SK-N-SH treated with all-trans-retinoic acid at 6 μM for 48 hours (cell line): Measurements from ENCODE around the gene CCDC146.

Source experiments
- ATAC-seq: fragments of 200-7000 bp; cut with Tn5 transposase; 3 replicates; pipeline ENCODE4 v1.9.1; 2020; ENCODE audit warnings: mild to moderate bottlenecking, moderate library complexity
- ARNTL ChIP-seq: fragments of 450-650 bp; formaldehyde crosslinking; IDR thresholded peaks from 2 replicates; pipeline ENCODE4 v1.5.0; 2020; ENCODE audit warnings: low read depth, mild to moderate bottlenecking, moderate library complexity, borderline replicate concordance
- BACH2 ChIP-seq: fragments of 250-450 bp; sonication (Bioruptor Pico); IDR thresholded peaks from 2 replicates; pipeline ENCODE4 v1.9.0; 2021; ENCODE audit warnings: mild to moderate bottlenecking, borderline replicate concordance
- CREB5 ChIP-seq: fragments of 250-450 bp; sonication (Bioruptor Pico); IDR thresholded peaks from 2 replicates; pipeline ENCODE4 v1.5.1; 2020; ENCODE audit warnings: low read depth, mild to moderate bottlenecking, moderate library complexity
- CSDC2 ChIP-seq: fragments of 250-450 bp; sonication (Bioruptor Pico); IDR thresholded peaks from 2 replicates; pipeline ENCODE4 v1.5.0; 2020; ENCODE audit warnings: mild to moderate bottlenecking, moderate library complexity
- GLIS3 ChIP-seq: fragments of 250-450 bp; sonication (Bioruptor Pico); IDR thresholded peaks from 2 replicates; pipeline ENCODE4 v1.5.0; 2020; ENCODE audit warnings: mild to moderate bottlenecking, moderate library complexity
- ISL1 ChIP-seq: fragments of 250-450 bp; sonication (Bioruptor Pico); IDR thresholded peaks from 2 replicates; pipeline ENCODE4 v2.1.2; 2022; ENCODE audit warnings: mild to moderate bottlenecking, moderate library complexity
- OSR1 ChIP-seq: fragments of 250-450 bp; sonication (Bioruptor Pico); IDR thresholded peaks from 2 replicates; pipeline ENCODE4 v1.8.0; 2022; ENCODE audit warnings: moderate library complexity, mild to moderate bottlenecking, inconsistent platforms
- POU6F1 ChIP-seq: fragments of 250-450 bp; sonication (Bioruptor Pico); IDR thresholded peaks from 2 replicates; pipeline ENCODE4 v1.8.0; 2021; ENCODE audit warnings: low read depth, mild to moderate bottlenecking, moderate library complexity, borderline replicate concordance
- PPARA ChIP-seq: fragments of 250-450 bp; sonication (Bioruptor Pico); IDR thresholded peaks from 2 replicates; pipeline ENCODE4 v1.5.0; 2020; ENCODE audit warnings: mild to moderate bottlenecking, borderline replicate concordance
- RARB ChIP-seq: fragments of 250-450 bp; sonication (Bioruptor Pico); IDR thresholded peaks from 2 replicates; pipeline ENCODE4 v1.8.0; 2021; ENCODE audit warnings: mild to moderate bottlenecking, moderate library complexity
- SNAI2 ChIP-seq: fragments of 250-450 bp; sonication (Bioruptor Pico); IDR thresholded peaks from 2 replicates; pipeline ENCODE4 v1.5.0; 2020; ENCODE audit warnings: mild to moderate bottlenecking, moderate library complexity
- TCF4 ChIP-seq: fragments of 250-450 bp; sonication (Bioruptor Pico); IDR thresholded peaks from 2 replicates; pipeline ENCODE4 v1.8.0; 2021; ENCODE audit warnings: mild to moderate bottlenecking, moderate library complexity, borderline replicate concordance
- TOX ChIP-seq: fragments of 250-450 bp; sonication (Bioruptor Pico); IDR thresholded peaks from 2 replicates; pipeline ENCODE4 v1.8.0; 2021; ENCODE audit warnings: mild to moderate bottlenecking, moderate library complexity, borderline replicate concordance
- ZC3H10 ChIP-seq: fragments of 250-450 bp; sonication (Bioruptor Pico); IDR thresholded peaks from 2 replicates; pipeline ENCODE4 v1.5.1; 2021; ENCODE audit warnings: mild to moderate bottlenecking, moderate library complexity
- ZFP3 ChIP-seq: fragments of 250-450 bp; sonication (Bioruptor Pico); IDR thresholded peaks from 2 replicates; pipeline ENCODE4 v1.5.0; 2020; ENCODE audit warnings: mild to moderate bottlenecking, moderate library complexity
- ZFP30 ChIP-seq: fragments of 450-650 bp; formaldehyde crosslinking; IDR thresholded peaks from 2 replicates; pipeline ENCODE4 v1.5.0; 2022; ENCODE audit warnings: mild to moderate bottlenecking, moderate library complexity
- ZNF565 ChIP-seq: fragments of 450-650 bp; formaldehyde crosslinking; conservative IDR thresholded peaks from 2 replicates; pipeline ENCODE4 v1.5.0; 2020; ENCODE audit warnings: low read depth, mild to moderate bottlenecking, moderate library complexity
- ZNF70 ChIP-seq: fragments of 450-650 bp; formaldehyde crosslinking; IDR thresholded peaks from 2 replicates; pipeline ENCODE4 v1.5.0; 2020; ENCODE audit warnings: mild to moderate bottlenecking, moderate library complexity
- ZNF8 ChIP-seq: fragments of 450-650 bp; formaldehyde crosslinking; IDR thresholded peaks from 2 replicates; pipeline ENCODE4 v1.5.0; 2020; ENCODE audit warnings: mild to moderate bottlenecking, moderate library complexity
- TF ChIP-seq, protein P1 (sequence below): fragments of 250-450 bp; sonication (Bioruptor Pico); IDR thresholded peaks from 2 replicates; pipeline ENCODE4 v1.5.1; 2021; ENCODE audit warnings: mild to moderate bottlenecking, moderate library complexity
- TF ChIP-seq, protein P2 (sequence below): fragments of 250-450 bp; sonication (Bioruptor Pico); IDR thresholded peaks from 2 replicates; pipeline ENCODE4 v1.8.0; 2020; ENCODE audit warnings: mild to moderate bottlenecking, moderate library complexity, borderline replicate concordance
- TF ChIP-seq, protein P3 (sequence below): fragments of 250-450 bp; sonication (Bioruptor Pico); IDR thresholded peaks from 2 replicates; pipeline ENCODE4 v1.5.0; 2020; ENCODE audit warnings: mild to moderate bottlenecking, moderate library complexity

Gene CCDC146

GRCh38 chr7:77184990-77185389 lies 62.6 kb downstream of the CCDC146 start:
- TF ChIP-seq TCF4 (CRISPR knock-in tag), result peak; percentile 16; the same call in 1 of the 2 replicates
- TF ChIP-seq, protein P1, sequence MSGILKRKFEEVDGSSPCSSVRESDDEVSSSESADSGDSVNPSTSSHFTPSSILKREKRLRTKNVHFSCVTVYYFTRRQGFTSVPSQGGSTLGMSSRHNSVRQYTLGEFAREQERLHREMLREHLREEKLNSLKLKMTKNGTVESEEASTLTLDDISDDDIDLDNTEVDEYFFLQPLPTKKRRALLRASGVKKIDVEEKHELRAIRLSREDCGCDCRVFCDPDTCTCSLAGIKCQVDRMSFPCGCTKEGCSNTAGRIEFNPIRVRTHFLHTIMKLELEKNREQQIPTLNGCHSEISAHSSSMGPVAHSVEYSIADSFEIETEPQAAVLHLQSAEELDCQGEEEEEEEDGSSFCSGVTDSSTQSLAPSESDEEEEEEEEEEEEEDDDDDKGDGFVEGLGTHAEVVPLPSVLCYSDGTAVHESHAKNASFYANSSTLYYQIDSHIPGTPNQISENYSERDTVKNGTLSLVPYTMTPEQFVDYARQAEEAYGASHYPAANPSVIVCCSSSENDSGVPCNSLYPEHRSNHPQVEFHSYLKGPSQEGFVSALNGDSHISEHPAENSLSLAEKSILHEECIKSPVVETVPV (CRISPR knock-in tag), result no peak
- ATAC-seq, result peak; percentile 89

GRCh38 chr7:77185866-77186265 lies 63.5 kb downstream of the CCDC146 start:
- no peak for ATAC-seq
- no peak for TF ChIP-seq CREB5 (CRISPR knock-in tag)
- TF ChIP-seq, protein P2, sequence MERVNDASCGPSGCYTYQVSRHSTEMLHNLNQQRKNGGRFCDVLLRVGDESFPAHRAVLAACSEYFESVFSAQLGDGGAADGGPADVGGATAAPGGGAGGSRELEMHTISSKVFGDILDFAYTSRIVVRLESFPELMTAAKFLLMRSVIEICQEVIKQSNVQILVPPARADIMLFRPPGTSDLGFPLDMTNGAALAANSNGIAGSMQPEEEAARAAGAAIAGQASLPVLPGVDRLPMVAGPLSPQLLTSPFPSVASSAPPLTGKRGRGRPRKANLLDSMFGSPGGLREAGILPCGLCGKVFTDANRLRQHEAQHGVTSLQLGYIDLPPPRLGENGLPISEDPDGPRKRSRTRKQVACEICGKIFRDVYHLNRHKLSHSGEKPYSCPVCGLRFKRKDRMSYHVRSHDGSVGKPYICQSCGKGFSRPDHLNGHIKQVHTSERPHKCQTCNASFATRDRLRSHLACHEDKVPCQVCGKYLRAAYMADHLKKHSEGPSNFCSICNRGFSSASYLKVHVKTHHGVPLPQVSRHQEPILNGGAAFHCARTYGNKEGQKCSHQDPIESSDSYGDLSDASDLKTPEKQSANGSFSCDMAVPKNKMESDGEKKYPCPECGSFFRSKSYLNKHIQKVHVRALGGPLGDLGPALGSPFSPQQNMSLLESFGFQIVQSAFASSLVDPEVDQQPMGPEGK, result no peak
- TF ChIP-seq, all 23 proteins: peak for 0

DNA sequence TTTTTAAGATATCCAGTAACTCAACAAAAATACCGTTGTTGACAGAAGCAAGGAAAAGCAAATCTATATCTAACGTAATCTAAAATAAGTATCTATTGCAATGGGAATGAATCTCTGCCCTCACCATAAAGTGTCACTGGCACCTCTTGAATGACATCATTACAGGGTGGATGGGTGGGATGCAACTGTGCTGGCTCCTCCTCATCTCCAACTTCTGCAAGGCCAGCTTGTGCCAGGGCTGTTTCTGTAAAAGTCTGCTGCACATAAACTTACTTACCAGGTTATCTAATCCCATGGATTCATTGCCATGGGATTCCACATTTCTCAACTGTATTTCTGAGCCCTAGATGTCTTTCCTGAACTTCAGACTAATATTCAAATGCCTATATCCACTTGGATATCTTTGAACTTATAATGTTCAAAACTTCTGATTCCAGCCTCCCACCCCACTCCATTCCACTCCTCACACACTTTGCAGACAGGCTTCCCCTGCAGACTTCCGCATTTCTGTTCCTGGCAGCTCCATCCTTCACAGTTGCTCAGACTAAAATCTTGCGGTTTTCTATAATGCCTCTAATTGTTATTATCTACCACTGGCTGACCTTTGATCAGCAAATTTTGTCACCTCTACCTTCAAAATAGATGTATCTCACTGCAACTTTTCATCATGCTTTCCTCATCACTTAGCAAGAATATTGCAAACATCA lies 66.5 kb downstream of the CCDC146 start:
- TF ChIP-seq ZNF8 (CRISPR knock-in tag) (no peak), ZC3H10 (no peak), SNAI2 (CRISPR knock-in tag) (no peak), CSDC2 (CRISPR knock-in tag) (no peak), ARNTL (no peak), ZFP30 (CRISPR knock-in tag) (no peak), ISL1 (no peak), TCF4 (CRISPR knock-in tag) (no peak), OSR1 (CRISPR knock-in tag) (no peak), POU6F1 (no peak)
- TF ChIP-seq, protein P3, sequence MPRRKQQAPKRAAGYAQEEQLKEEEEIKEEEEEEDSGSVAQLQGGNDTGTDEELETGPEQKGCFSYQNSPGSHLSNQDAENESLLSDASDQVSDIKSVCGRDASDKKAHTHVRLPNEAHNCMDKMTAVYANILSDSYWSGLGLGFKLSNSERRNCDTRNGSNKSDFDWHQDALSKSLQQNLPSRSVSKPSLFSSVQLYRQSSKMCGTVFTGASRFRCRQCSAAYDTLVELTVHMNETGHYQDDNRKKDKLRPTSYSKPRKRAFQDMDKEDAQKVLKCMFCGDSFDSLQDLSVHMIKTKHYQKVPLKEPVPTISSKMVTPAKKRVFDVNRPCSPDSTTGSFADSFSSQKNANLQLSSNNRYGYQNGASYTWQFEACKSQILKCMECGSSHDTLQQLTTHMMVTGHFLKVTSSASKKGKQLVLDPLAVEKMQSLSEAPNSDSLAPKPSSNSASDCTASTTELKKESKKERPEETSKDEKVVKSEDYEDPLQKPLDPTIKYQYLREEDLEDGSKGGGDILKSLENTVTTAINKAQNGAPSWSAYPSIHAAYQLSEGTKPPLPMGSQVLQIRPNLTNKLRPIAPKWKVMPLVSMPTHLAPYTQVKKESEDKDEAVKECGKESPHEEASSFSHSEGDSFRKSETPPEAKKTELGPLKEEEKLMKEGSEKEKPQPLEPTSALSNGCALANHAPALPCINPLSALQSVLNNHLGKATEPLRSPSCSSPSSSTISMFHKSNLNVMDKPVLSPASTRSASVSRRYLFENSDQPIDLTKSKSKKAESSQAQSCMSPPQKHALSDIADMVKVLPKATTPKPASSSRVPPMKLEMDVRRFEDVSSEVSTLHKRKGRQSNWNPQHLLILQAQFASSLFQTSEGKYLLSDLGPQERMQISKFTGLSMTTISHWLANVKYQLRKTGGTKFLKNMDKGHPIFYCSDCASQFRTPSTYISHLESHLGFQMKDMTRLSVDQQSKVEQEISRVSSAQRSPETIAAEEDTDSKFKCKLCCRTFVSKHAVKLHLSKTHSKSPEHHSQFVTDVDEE, result no peak
- no peak for ATAC-seq

GRCh38 chr7:77197141-77197540 lies 74.7 kb downstream of the CCDC146 start:
- no peak for ATAC-seq
- TF ChIP-seq BACH2 (CRISPR knock-in tag), result no peak
- TF ChIP-seq GLIS3 (CRISPR knock-in tag), result no peak
- TF ChIP-seq ZNF70 (CRISPR knock-in tag), result no peak
- no peak for TF ChIP-seq ZFP30 (CRISPR knock-in tag)
- TF ChIP-seq ZFP3 (CRISPR knock-in tag), result no peak
- TF ChIP-seq CSDC2 (CRISPR knock-in tag), result no peak
- no peak for TF ChIP-seq TOX (CRISPR knock-in tag)
- no peak for TF ChIP-seq TCF4 (CRISPR knock-in tag)
- no peak for TF ChIP-seq ZC3H10
- no peak for TF ChIP-seq CREB5 (CRISPR knock-in tag)
- no peak for TF ChIP-seq ISL1
- no peak for TF ChIP-seq SNAI2 (CRISPR knock-in tag)
- no peak for TF ChIP-seq OSR1 (CRISPR knock-in tag)
- TF ChIP-seq ZNF565 (CRISPR knock-in tag), result no peak
- TF ChIP-seq RARB (CRISPR knock-in tag), result no peak
- TF ChIP-seq, protein P3, result no peak
- TF ChIP-seq ARNTL, result no peak
- no peak for TF ChIP-seq PPARA (CRISPR knock-in tag)
